WTC11 (cell line): ENCODE results near the gene DUSP18. TPM values are rescaled to one million over a fixed set of nuclear protein-coding genes. Genes with fewer than 3 reads are reported as not detected.

Experiments
- ATAC-seq: fragments of 200-7000 bp; cut with Tn5 transposase; 2 replicates; pipeline ENCODE4 v1.10.0; 2021; ENCODE audit warnings: mild to moderate bottlenecking, moderate library complexity
- CTCF ChIA-PET: fragments of 300-600 bp; sonication (Branson Sonifier 250); formaldehyde crosslinking; loops from one replicate; lab custom pipeline; 2021; ENCODE audit warnings: antibody characterized with exemption; lab: Charles Lee
- POLR2A ChIA-PET: fragments of 350-600 bp; sonication (Branson Sonifier 250); formaldehyde crosslinking; loops from one replicate; lab custom pipeline; 2021; ENCODE audit warnings: antibody characterized with exemption; lab: Charles Lee
- DNase-seq: peaks from one replicate; pipeline ENCODE4 v3.0.0; 2021; ENCODE audit warnings: low spot score
- H3K27ac Mint-ChIP-seq: 2 replicates; pipeline ENCODE4 v1.8.0; 2021; ENCODE audit warnings: mixed read lengths
- H3K27me3 Mint-ChIP-seq: 2 replicates; pipeline ENCODE4 v1.8.0; 2021; ENCODE audit warnings: low read depth, mild to moderate bottlenecking, moderate library complexity, mixed read lengths
- H3K36me3 Mint-ChIP-seq: 2 replicates; pipeline ENCODE4 v1.8.0; 2021; ENCODE audit warnings: mixed read lengths
- H3K4me1 Mint-ChIP-seq: 2 replicates; pipeline ENCODE4 v1.8.0; 2022; ENCODE audit warnings: mixed read lengths
- H3K4me3 Mint-ChIP-seq: 2 replicates; pipeline ENCODE4 v1.8.0; 2021; ENCODE audit warnings: mild to moderate bottlenecking, moderate library complexity, mixed read lengths
- H3K9me3 Mint-ChIP-seq: 2 replicates; pipeline ENCODE4 v1.8.0; 2021; ENCODE audit warnings: mixed read lengths
- ARID4B ChIP-seq: sonication (generic); formaldehyde crosslinking; IDR thresholded peaks from 2 replicates; pipeline ENCODE4 v1.8.0; 2023; ENCODE audit warnings: missing genetic modification reagents, mild to moderate bottlenecking, borderline replicate concordance
- ATF6 ChIP-seq: sonication (generic); formaldehyde crosslinking; IDR thresholded peaks from 2 replicates; pipeline ENCODE4 v1.8.1; 2023; ENCODE audit warnings: mild to moderate bottlenecking, missing genetic modification reagents
- E2F5 ChIP-seq: sonication (generic); formaldehyde crosslinking; IDR thresholded peaks from 2 replicates; pipeline ENCODE4 v1.8.1; 2022; ENCODE audit warnings: mild to moderate bottlenecking, moderate library complexity, missing genetic modification reagents
- ESRRA ChIP-seq: sonication (generic); formaldehyde crosslinking; IDR thresholded peaks from 2 replicates; pipeline ENCODE4 v1.8.1; 2022; ENCODE audit warnings: mild to moderate bottlenecking, missing genetic modification reagents, borderline replicate concordance
- FOXJ3 ChIP-seq: sonication (generic); formaldehyde crosslinking; IDR thresholded peaks from 2 replicates; pipeline ENCODE4 v1.9.0; 2021; ENCODE audit warnings: missing genetic modification reagents, mild to moderate bottlenecking, borderline replicate concordance
- FOXK1 ChIP-seq: sonication (generic); formaldehyde crosslinking; IDR thresholded peaks from 2 replicates; pipeline ENCODE4 v1.8.0; 2022; ENCODE audit warnings: mild to moderate bottlenecking, moderate library complexity, missing genetic modification reagents
- FOXP4 ChIP-seq: sonication (generic); formaldehyde crosslinking; IDR thresholded peaks from 2 replicates; pipeline ENCODE4 v1.8.0; 2022; ENCODE audit warnings: mild to moderate bottlenecking, missing genetic modification reagents
- HMGXB4 ChIP-seq: sonication (generic); formaldehyde crosslinking; IDR thresholded peaks from 2 replicates; pipeline ENCODE4 v1.8.1; 2023; ENCODE audit warnings: mild to moderate bottlenecking, moderate library complexity, missing genetic modification reagents
- IRF1 ChIP-seq: sonication (generic); formaldehyde crosslinking; IDR thresholded peaks from 2 replicates; pipeline ENCODE4 v1.8.0; 2023; ENCODE audit warnings: missing genetic modification reagents
- KAT7 ChIP-seq: sonication (generic); formaldehyde crosslinking; IDR thresholded peaks from 2 replicates; pipeline ENCODE4 v1.8.1; 2023; ENCODE audit warnings: missing genetic modification reagents, mild to moderate bottlenecking, borderline replicate concordance
- MYBL2 ChIP-seq: sonication (generic); formaldehyde crosslinking; IDR thresholded peaks from 2 replicates; pipeline ENCODE4 v1.8.1; 2023; ENCODE audit warnings: mild to moderate bottlenecking, moderate library complexity, missing genetic modification reagents
- PRRX2 ChIP-seq: fragments of 250-450 bp; sonication (Bioruptor Pico); IDR thresholded peaks from 2 replicates; pipeline ENCODE4 v1.8.0; 2021; ENCODE audit warnings: mild to moderate bottlenecking
- RELA ChIP-seq: sonication (generic); formaldehyde crosslinking; IDR thresholded peaks from 2 replicates; pipeline ENCODE4 v1.8.1; 2022; ENCODE audit warnings: missing genetic modification reagents, mild to moderate bottlenecking, borderline replicate concordance
- STAT6 ChIP-seq: sonication (generic); formaldehyde crosslinking; conservative IDR thresholded peaks from 2 replicates; pipeline ENCODE4 v1.8.1; 2023; ENCODE audit warnings: mild to moderate bottlenecking, low read depth, missing genetic modification reagents, moderate library complexity
- TEAD1 ChIP-seq: sonication (generic); formaldehyde crosslinking; IDR thresholded peaks from 2 replicates; pipeline ENCODE4 v1.8.0; 2022; ENCODE audit warnings: mild to moderate bottlenecking, missing genetic modification reagents
- TP53 ChIP-seq: sonication (generic); formaldehyde crosslinking; IDR thresholded peaks from 2 replicates; pipeline ENCODE4 v1.8.1; 2023; ENCODE audit warnings: mild to moderate bottlenecking, missing genetic modification reagents
- USF1 ChIP-seq: sonication (generic); formaldehyde crosslinking; IDR thresholded peaks from 2 replicates; pipeline ENCODE4 v1.8.0; 2022; ENCODE audit warnings: mild to moderate bottlenecking, missing genetic modification reagents
- ZNF423 ChIP-seq: fragments of 250-450 bp; sonication (Bioruptor Pico); IDR thresholded peaks from 2 replicates; pipeline ENCODE4 v2.1.2; 2022; ENCODE audit warnings: mild to moderate bottlenecking, moderate library complexity
- total RNA-seq: library from RNA; stranded (reverse); gene quantifications from 3 replicates; pipeline ENCODE4 v1.2.3, GENCODE V29; 2021

Gene DUSP18
- total RNA-seq, 1 experiment from 2014 or later, result 4.3 TPM

GRCh38 chr22:30694640-30695350 lies 27.1 kb upstream of the DUSP18 start, which contains the start of gene OSBP2:
TSS of gene OSBP2 (plus strand) at chr22:30694874. CDS start at chr22:30694910, 36 bp downstream.
- DNase-seq, result peak; percentile 56
- no peak for TF ChIP-seq RELA
- no peak for TF ChIP-seq TEAD1 (CRISPR knock-in tag)
- TF ChIP-seq MYBL2 (CRISPR knock-in tag), result no peak
- no peak for TF ChIP-seq ESRRA
- TF ChIP-seq PRRX2, result no peak
- TF ChIP-seq FOXP4, result 0 out of 2 replicates have a peak, but pooled peaks have one; percentile 38
- no peak for TF ChIP-seq KAT7 (CRISPR knock-in tag)
- TF ChIP-seq IRF1 (CRISPR knock-in tag), result no peak
- TF ChIP-seq HMGXB4 (CRISPR knock-in tag), result peak; percentile 76; the same call in 1 of the 2 replicates
- TF ChIP-seq FOXJ3 (CRISPR knock-in tag), result no peak
- TF ChIP-seq USF1 (CRISPR knock-in tag), result peak; percentile 49; the same call in 1 of the 2 replicates
- TF ChIP-seq FOXK1 (CRISPR knock-in tag), result no peak
- TF ChIP-seq STAT6 (CRISPR knock-in tag), result peak; percentile 46; the same call in 1 of the 2 replicates
- 0 out of 2 replicates have a peak, but pooled peaks have one; percentile 12 for TF ChIP-seq ATF6 (CRISPR knock-in tag)
- 0 out of 2 replicates have a peak, but pooled peaks have one; percentile 13 for TF ChIP-seq ARID4B (CRISPR knock-in tag)
- no peak for TF ChIP-seq ZNF423 (CRISPR knock-in tag)
- 0 out of 2 replicates have a peak, but pooled peaks have one; percentile 20 for TF ChIP-seq E2F5
- TF ChIP-seq TP53 (CRISPR knock-in tag), result 0 out of 2 replicates have a peak, but pooled peaks have one; percentile 55
- TF ChIP-seq, all 79 proteins: peak for 8
- ChIA-PET CTCF (interaction anchor here (1.0 to 3.9 kb wide), 6 partner anchors 9 to 89 kb away, joined by 4 to 25 read pairs (median 5); partner anchors contain the start of gene SLC35E4), POLR2A (interaction anchor here (0.6 to 1.0 kb wide), 3 partner anchors 10 to 60 kb away, joined by 3 to 4 read pairs (median 3); partner anchors contain the start of genes DUSP18 and SLC35E4)
- H3K9me3 Mint-ChIP-seq, result no peaks in the 10 kb centered on the region
- H3K4me1 Mint-ChIP-seq, result peaks cover 12% of the 10 kb centered on the region
- H3K27me3 Mint-ChIP-seq, result peaks cover 27% of the 10 kb centered on the region
- 0 out of 2 replicates have a peak within 1 kb of the TSS, but pooled peaks have one; percentile 62 for H3K27ac Mint-ChIP-seq
- peak within 1 kb of the TSS; percentile 79 for H3K4me3 Mint-ChIP-seq
- peak; percentile 63 for ATAC-seq
- H3K36me3 Mint-ChIP-seq, result no peaks in the 10 kb centered on the region
